ENCODE results near the gene SNX22.

Gene SNX22

DNA sequence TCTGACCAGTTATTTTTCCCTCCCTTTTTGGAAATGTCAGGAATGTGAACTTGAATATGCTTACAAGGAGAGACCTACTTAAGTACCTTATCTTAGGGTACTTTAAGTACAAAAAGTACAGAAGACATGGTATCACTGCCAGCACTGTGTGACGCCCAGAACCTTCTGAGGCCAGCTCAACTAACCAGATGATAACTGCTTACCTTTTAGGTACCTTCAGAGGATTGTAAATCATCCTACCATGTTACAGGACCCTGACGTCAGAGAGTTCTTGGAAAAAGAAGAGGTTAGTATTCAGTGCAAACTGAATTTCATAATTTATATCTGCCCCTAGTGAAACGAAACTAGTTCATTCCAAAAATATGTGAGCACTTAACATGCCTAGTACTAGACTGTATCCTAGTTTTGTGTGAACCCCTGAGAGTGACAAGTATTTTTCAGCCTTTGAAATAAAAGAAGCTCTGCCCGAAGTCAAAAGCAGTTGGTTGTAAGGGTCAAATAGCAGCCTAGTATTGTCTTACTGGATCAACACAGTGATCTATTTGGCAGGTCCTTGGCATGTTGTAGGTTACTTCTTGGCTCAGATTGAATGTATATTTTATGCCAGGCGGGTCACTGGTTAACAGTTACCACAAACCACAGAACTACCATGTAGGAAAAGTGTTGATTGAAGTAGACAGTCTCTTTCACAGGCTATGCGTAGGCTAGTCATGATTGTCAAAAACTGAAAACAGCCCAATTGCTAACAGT, 23.8 kb upstream of the SNX22 start:
- H3K27ac ChIP-seq: no peak overlapping the region
- TF ChIP-seq, protein P1, sequence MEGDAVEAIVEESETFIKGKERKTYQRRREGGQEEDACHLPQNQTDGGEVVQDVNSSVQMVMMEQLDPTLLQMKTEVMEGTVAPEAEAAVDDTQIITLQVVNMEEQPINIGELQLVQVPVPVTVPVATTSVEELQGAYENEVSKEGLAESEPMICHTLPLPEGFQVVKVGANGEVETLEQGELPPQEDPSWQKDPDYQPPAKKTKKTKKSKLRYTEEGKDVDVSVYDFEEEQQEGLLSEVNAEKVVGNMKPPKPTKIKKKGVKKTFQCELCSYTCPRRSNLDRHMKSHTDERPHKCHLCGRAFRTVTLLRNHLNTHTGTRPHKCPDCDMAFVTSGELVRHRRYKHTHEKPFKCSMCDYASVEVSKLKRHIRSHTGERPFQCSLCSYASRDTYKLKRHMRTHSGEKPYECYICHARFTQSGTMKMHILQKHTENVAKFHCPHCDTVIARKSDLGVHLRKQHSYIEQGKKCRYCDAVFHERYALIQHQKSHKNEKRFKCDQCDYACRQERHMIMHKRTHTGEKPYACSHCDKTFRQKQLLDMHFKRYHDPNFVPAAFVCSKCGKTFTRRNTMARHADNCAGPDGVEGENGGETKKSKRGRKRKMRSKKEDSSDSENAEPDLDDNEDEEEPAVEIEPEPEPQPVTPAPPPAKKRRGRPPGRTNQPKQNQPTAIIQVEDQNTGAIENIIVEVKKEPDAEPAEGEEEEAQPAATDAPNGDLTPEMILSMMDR (conservative IDR thresholded peaks at IDR 0.05): no peak

DNA sequence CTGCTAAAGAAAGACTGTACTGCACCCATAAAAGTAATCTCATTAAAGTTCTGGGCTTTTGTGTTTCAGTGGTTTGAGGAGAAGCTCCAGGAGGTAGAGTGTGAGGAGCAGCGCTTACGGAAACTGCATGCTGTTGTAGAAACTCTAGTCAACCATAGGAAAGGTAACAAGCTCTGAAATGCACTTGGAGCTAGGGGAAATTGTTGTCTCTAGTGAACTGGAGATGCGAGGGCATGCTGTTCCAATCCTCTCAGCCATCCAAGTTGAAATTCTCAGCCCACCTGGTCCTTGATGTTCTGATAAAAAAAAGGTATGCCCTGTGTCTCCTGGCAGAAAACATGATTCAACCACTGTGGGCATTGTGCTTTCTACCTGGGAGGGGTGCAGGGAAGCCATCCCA, 21.4 kb upstream of the SNX22 start:
- TF ChIP-seq, protein P1 (conservative IDR thresholded peaks at IDR 0.05): no peak
- H3K27ac ChIP-seq: no peak overlapping the region

DNA sequence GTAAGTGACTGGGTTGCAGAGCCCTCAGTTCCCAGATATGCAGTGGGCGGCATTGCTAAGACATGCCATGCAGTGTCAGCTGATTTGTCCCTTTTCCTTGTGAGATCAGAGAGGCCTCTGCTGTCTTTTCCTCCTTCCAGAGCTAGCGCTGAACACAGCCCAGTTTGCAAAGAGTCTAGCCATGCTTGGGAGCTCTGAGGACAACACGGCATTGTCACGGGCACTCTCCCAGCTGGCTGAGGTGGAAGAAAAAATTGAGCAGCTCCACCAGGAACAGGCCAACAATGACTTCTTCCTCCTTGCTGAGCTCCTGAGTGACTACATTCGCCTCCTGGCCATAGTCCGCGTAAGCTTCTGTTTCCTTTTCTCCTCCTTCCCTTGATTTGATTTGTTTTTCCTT, 20.0 kb upstream of the SNX22 start:
- TF ChIP-seq, protein P1 (conservative IDR thresholded peaks at IDR 0.05): no peak
- no peak overlapping the region for H3K27ac ChIP-seq

DNA sequence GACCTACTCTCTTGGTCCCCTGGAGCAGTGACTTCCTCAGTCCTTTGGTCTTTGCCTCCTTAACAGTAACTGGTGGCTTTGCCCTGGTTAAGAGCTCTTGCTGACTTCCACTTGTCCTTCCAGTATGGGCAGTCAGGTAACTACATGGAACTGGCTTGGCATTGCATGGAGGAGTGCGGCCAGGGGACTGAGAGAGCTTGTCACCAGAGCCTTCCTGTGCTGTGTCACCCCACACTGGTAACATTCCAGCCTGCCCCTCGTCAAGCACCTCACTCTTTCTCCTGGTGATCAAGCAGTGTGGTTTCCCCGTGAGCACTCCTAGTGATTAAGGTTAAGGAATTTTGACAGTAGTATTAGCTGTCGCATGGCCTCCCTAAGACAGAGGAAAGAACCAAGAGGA, 19.3 kb upstream of the SNX22 start:
- TF ChIP-seq, protein P1 (conservative IDR thresholded peaks at IDR 0.05): no peak
- no peak overlapping the region for H3K27ac ChIP-seq

DNA sequence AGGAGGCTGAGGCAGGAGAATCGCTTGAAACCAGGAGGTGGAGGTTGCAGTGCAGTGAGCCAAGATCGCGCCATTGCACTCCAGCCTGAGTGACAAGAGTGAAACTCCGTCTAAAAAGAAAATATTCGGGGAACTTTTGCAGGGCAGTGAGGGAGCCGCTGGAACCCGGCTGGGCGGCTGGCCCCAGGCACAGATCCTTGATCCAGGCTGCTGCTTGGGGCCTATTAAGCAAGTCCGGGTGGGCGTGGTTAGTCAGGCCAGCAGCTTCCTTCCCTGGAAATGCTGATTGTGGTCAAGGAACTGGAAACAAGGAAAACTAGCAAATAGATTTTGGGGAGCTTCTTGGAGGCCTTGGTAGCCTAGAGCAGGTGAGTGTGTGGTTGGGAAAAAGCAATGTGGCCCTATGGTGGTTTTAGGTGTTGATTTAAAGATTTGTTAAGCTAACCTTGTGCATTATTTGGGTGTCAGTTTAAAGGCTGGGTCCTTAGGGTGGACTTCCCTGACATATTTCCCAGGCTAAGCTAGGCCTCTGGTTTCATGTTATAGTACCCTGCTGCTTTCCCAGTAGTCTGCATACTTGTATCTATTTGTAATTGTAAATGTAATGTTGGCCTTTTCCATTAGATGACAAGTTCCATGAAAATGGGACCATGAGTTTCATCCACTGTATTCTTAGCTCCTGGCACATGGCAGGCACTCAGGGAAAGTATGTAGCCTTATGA, 17.7 kb upstream of the SNX22 start:
- TF ChIP-seq, protein P1 (conservative IDR thresholded peaks at IDR 0.05): no peak
- H3K27ac ChIP-seq: no peak overlapping the region

DNA sequence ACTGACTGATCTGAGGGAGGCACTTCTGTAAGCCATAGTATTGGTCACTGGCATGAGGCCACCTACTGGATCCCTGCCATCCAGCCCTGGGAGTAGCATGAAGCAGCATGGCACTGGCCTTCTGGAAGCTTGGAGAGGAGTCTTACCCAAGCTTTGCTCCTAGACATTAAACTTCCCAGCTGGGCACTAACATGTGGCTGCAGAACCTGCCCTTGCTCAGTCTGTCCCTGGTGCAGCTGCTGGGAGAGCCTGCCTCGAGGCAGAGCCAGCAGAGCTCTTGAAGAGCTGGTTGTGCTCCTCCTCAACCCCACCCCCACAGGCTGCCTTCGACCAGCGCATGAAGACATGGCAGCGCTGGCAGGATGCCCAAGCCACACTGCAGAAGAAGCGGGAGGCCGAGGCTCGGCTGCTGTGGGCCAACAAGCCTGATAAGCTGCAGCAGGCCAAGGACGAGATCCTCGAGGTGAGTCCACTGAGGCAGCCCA, 17.1 kb upstream of the SNX22 start:
- TF ChIP-seq, protein P1 (conservative IDR thresholded peaks at IDR 0.05): no peak
- no peak overlapping the region for H3K27ac ChIP-seq

DNA sequence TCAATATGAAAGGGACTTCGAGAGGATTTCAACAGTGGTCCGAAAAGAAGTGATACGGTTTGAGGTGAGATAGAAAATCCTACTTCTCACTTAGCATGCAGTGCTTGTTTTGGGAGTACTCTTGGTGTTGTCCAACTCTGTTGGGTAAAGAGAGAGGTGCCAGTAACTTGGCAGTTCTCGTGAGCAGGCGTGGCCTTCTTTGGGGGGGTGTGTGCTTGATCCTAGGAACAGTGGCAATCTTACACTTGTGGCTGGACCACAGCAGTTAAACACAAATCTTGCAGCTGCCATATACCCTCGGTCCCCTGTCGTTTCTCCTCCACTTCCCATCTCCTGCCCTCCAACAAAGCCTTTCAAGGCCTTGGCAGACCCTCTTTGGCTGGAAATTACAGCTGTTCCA, 15.2 kb upstream of the SNX22 start:
- TF ChIP-seq, protein P1 (conservative IDR thresholded peaks at IDR 0.05): no peak
- H3K27ac ChIP-seq: no peak overlapping the region
